D721Med (cell line): ENCODE data around the gene LMO7.
A peak's percentile ranks its signal among the peaks of the same experiment; 100 is the strongest.

Experiments used
- DNase-seq: peaks from one replicate; pipeline ENCODE4 v3.0.0; 2011; ENCODE audit warnings: low spot score; ENCODE audit not compliant: insufficient read length
- FAIRE-seq: peaks from 2 replicates; lab custom pipeline; 2011; peaks lifted over from hg19 to GRCh38; lab: Jason Lieb, UNC
- CTCF ChIP-seq: IDR thresholded peaks from 2 replicates; pipeline ENCODE4 v1.5.1; 2012; ENCODE audit warnings: mild to moderate bottlenecking, control low read depth; ENCODE audit not compliant: insufficient read depth; ENCODE audit errors: missing control alignments

LMO7 gene

GRCh38 chr13:75871059-75871458, 234.9 kb downstream of the LMO7 start:
- FAIRE-seq (no peak), DNase-seq (no peak)
- TF ChIP-seq CTCF, result no peak

DNA sequence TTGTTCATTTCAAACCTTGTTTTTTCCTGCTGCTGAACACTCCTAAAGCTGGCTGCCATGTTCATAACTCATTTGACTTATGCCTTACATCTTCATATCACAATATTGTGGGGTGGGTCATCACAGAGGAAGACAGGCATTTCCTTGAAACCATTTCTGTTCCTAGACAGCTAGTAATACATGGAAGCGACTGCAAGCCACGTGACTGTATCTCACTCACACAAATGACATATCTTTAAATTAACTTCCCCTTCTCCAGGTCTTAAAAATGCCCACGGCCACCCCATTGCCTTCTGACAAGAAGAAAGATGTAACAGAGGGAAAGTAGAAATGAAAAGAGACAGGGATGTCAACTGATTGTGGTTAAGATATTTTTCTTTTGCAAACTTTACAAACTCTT, 236.8 kb downstream of the LMO7 start:
- DNase-seq (no peak), FAIRE-seq (no peak)
- TF ChIP-seq CTCF, result no peak

- FAIRE-seq (no peak), DNase-seq (no peak)
- TF ChIP-seq CTCF, result no peak
Observed at GRCh38 chr13:75873494-75873893, 237.4 kb downstream of the LMO7 start.

GRCh38 chr13:75875450-75875849, 239.3 kb downstream of the LMO7 start:
- FAIRE-seq (no peak), DNase-seq (no peak)
- no peak for TF ChIP-seq CTCF

DNA sequence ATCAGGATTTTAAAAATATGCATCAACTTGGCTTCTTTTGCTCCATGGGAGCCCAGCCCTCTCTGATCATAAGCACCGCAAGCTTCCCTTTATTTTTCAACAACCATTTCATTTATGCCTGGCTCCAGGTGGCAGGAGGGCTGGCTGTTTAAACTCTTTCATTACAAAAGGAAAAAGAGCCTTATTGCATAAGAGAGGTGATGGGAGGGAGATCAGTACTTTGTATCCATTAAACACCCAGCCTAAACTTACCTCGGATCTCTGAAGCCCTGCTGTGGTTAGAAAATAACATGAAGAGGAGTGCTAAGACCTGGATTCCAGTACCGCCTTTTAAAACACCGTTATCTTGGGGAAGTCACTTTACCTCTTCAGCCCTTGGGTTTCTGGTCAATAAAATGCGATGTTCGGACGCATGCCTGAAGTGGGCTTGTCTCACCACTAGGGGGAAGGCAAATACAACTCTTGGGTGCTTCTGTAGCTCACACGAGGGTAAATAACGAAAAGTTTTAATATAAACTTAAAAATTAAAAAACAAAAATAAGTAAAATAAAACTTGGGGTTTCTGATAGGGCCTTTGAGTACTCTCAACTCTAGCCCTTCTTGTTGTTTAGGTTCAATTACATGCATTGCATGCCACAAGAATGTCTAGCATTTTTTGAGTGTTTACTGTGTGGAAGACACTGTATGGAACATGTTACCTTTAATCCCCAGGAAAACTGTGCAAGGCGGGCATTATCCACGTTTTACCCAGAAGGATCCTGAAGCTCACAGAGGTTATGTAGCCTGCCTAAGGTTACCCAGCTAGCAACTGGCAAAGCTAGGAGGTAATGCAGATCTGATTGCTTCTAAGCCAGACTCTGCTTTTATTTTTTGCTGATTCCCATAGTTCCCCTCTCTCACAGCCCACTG, 240.3 kb downstream of the LMO7 start:
- FAIRE-seq, result peak; percentile 82
- no peak for DNase-seq
- TF ChIP-seq CTCF, result peak; percentile 98

- no peak for TF ChIP-seq CTCF
- DNase-seq, result no peak
- no peak for FAIRE-seq
Observed at GRCh38 chr13:75877071-75877470, 240.9 kb downstream of the LMO7 start.

DNA sequence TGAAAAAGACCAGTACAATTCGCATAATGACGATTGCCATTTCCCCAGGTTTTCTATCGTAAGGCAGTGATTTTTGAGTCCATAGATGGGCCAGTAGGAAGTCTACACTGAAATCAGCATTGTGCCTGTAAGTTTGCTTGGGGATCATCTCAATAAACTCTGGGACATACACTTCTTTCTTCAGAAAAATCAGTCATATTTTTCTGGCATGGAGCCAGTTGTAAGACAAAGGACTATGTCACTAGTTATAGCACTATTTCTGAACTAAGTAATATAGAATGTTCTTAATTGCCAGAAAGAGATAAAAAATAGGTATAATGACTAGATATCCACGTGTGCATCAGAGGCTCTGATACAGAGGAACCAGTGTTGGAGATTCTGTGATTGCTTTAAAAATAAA, 243.5 kb downstream of the LMO7 start:
- FAIRE-seq, result no peak
- no peak for TF ChIP-seq CTCF
- DNase-seq, result no peak
